Measurements from ENCODE around the gene ZC3H10. TPM values are rescaled to one million over a fixed set of nuclear protein-coding genes. Genes with fewer than 3 reads are reported as not detected.

The ZC3H10 gene
- total and polyA plus RNA-seq, 2 of the 13 experiments (the other 11 are each of a cell fraction or from before 2014, with no cell fraction given): 0.70 to 2.3 TPM

- TF ChIP-seq TFDP1 (CRISPR knock-in tag; IDR thresholded peaks at IDR 0.05; ENCODE audit: borderline replicate concordance) (no peak), TMF1 (CRISPR knock-in tag; IDR thresholded peaks at IDR 0.05; ENCODE audit: low read depth) (no peak), SOX5 (CRISPR knock-in tag; IDR thresholded peaks at IDR 0.05; ENCODE audit: borderline replicate concordance) (no peak), ZNF749 (CRISPR knock-in tag; IDR thresholded peaks at IDR 0.05; ENCODE audit: borderline replicate concordance) (no peak), RBFOX2 (IDR thresholded peaks at IDR 0.05; ENCODE audit: low read depth, low read length) (0 out of 2 replicates have a peak, but pooled peaks have one; percentile 24), POLR2A (IDR thresholded peaks at IDR 0.05; ENCODE audit: insufficient read depth in 1 of 2, low read depth in 2 of 2, low read length in 2 of 2) (0 out of 4 replicates have a peak, but pooled peaks of 1 of the 2 experiments have one; percentile 43), AGO2 (optimal IDR thresholded peaks at IDR 0.05; ENCODE audit: low read depth, low read length) (peak; percentile 85), ZNF431 (CRISPR knock-in tag; IDR thresholded peaks at IDR 0.05; ENCODE audit: borderline replicate concordance, low read depth) (no peak), AGO1 (IDR thresholded peaks at IDR 0.05; ENCODE audit: low read depth, low read length, poor library complexity, severe bottlenecking) (peak; percentile 63), ZNF142 (CRISPR knock-in tag; IDR thresholded peaks at IDR 0.05) (no peak)
- FAIRE-seq: no peak
- Histone ChIP-seq H3K4me2 (ENCODE audit: low read depth, low read length) (no peak overlapping the region), H4K20me1 (ENCODE audit: insufficient read depth, low read length) (peaks cover 14% of the 10 kb centered on the region), H3K4me3 (replicated peaks in 1 of 3; ENCODE audit: insufficient read depth in 1 of 3, low read depth in 2 of 3, low read length in 3 of 3) (no peak overlapping the region), H3K27ac (ENCODE audit: extremely low read length, insufficient read depth, low read length) (no peak overlapping the region), H3K9ac (ENCODE audit: insufficient read depth, low read depth, low read length) (no peak overlapping the region), H3K9me3 (ENCODE audit: low read length) (no peaks in the 10 kb centered on the region), H3K79me2 (ENCODE audit: insufficient read depth, low read length) (peaks cover 3% of the 10 kb centered on the region), H3K4me1 (ENCODE audit: insufficient read depth, low read length) (peaks cover 15% of the 10 kb centered on the region), H3K36me3 (replicated peaks in 1 of 2; ENCODE audit: control insufficient read depth in 1 of 2, insufficient read depth in 2 of 2, low read length in 2 of 2) (peaks cover 30 to 69% of the 10 kb centered on the region in 2 experiments), H2AFZ (ENCODE audit: low read length) (no peak overlapping the region), H3K27me3 (ENCODE audit: control insufficient read depth in 1 of 2, insufficient read depth in 2 of 2, low read length in 2 of 2) (no peaks in the 10 kb centered on the region)
- BruUV-seq (replicated peaks): no TSS peak
- WGBS (ENCODE audit: low lambda C conversion rate): 100% methylated on average over 2 of the region's 4 CpGs
- ATAC-seq: peak; percentile 19
- no peak for DNase-seq (ENCODE audit: low spot score)
- ChIA-PET CTCF (ENCODE audit: low intra/inter-chr PET ratio, low total read pairs) (no interaction called here), POLR2A (interaction anchor here (0.6 to 1.5 kb wide), 3 partner anchors 22 to 38 kb away, joined by 3 to 5 read pairs (median 3); partner anchors contain the start of gene ESYT1)
- intact Hi-C loops (cut with micrococcal nuclease; ENCODE audit: unreplicated experiment): no loop called here
- in situ Hi-C loops (cut with HindIII; ENCODE audit: extremely low pct_ligation_motif_present, low pct_unique_long_range_greater_than_20kb): no loop called here
Measured at GRCh38 chr12:56165369-56165768, 47.3 kb downstream of the ZC3H10 start.

Measured in HepG2 (cell line).